ENCODE measurements around the gene H6PD.
A peak's percentile ranks its signal among the peaks of the same experiment; 100 is the strongest.
"Not testable (repeated sequence)": the region's sequence is repeated elsewhere in the genome, so short reads cannot be mapped to it uniquely, and the experiment has no call there.

Gene H6PD

DNA sequence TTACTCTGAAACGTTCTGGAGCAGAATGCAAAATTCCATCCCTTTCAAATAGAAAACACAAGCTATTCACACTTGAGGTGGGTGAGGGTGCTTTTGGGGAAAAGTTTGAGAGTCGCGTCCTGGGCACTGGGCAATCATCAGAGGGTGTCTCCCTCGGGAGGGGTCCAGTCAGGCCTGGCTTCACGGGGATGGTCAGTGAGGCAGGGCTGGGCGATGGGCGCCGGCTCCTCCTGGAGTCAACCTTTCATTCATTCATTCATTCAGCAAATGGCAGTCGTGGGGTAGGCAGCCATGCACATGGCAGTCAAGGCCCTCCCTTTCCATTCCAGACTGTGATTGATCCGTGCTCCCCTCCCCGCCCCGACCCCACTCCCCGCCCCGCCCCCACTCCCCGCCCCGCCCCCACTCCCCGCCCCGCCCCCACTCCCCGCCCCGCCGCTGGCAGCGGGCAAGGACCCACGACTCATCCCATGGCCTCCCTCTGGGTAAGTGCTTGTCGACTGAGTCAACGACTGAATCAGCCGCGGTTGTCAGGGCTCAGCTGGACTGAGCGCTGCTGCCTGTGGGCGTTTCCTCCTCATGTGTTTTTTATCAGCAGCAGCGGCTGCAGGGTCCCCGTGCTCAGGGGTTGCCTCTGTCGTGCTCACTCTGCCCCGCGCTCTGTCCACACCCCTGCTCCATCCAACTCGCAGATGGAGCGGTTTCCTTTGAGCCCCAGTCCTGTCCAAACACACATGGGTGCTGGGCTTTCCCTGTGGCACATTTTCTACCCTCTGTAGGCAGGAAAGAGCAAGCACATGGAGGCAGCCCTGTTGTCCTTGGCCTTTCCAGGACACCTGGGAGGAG, 45.7 kb downstream of the H6PD start:
- peak; percentile 84 for DNase-seq

DNA sequence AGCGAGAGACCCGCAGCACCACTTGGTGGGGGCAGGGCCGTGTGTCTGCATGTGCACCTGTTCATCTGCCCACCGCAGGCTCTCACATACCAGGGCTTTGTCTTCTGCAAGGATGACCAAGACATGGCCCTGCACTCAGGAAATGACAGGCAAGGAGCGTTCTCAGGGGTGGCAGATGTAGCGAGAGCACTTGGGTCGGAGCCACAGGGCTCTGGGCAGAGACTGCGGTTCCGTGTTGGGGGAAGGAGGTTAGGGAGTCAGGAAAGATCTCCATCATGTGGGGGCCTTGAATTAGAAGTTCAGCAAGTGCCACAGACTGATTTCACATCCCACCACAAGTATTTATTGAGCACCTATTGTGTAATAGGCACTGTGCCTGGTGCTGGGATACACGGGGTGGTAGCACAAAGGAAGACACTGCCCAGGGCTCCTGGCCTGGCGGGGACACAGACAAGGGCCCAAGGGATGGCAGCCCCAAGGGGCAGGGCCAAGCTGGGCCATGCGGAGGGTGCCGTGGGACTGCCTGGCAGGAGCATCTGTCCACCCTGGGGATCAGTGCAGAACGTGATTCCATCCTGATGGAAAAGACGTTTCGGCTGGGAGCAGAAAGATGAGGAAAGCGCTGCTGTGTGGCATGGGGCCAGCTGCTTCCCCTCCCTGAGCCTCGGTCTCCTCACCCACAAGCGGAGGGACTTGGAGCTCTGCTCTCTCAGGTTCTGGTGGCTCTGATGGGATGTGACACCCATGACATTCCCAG, 46.7 kb downstream of the H6PD start:
- no peak for DNase-seq

DNA sequence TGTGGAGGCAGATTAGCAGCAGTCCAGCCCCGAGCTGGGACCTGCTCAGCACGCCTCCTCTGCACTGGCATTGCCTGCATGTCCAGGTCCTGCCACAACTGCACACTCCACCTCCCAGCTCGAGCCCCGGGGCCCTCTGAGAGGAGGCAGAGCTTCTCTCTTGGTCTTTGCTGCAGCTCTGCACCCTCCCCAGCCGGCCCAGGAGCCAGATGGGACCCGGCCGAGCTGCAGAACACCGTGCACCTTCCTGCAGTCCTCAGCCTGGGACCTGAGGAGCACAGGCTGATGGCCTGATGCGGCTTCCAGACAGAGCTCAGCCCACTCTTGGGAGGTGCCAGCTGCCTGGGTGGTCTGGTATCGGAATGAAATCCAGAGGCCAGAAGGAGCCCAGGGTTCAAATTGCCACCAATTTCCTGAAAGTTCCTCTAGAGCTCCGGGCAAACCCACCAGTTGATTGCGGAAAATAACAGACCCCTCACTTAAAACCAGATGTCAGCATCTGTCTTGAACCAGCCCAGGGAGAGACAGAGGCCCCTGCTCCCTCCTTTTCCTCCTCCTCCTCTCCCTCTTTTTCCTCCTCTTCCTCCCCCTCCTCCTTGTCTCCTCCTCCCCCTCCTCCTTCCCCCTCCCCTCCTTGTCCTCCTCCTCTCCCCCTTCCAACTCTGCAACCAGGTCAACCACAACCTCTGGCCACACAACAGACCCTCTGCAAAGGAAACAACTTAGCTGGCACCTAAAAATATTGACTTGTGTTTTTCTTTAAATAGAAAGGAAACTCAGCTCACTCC, 47.5 kb downstream of the H6PD start:
- DNase-seq = no peak

DNA sequence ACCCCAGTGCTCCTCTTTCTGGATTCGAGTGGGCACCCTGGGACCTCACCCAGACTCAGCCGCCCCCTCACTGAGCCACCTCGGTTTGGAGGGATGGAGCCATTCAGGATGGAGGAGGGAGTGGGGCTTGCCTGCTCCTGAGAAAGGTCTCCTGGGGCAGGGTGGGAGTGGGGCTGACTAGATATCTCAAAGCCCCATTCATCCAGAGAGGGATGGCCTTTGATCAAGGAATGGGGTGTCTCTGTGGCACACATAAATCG, 48.1 kb downstream of the H6PD start:
- no peak for DNase-seq

DNA sequence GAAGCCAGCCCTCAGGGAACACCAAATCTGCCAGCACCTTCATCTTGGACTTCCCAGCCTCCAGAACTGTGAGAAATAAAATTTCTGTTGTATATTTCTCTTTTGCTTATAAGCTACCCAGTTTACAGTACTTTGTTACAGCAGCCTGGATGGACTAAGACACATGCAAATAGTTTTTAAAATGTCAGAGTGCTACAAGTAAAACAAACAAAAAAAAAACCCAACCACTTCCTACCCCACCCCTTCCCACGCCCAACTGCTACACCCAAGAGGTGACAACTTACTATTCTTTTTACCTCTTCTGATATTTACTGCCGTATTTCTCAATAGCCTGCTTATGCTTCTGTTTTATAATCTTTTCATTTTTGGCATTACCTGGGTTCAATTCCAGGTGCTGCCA, 49.5 kb downstream of the H6PD start:
- no peak for DNase-seq

DNA sequence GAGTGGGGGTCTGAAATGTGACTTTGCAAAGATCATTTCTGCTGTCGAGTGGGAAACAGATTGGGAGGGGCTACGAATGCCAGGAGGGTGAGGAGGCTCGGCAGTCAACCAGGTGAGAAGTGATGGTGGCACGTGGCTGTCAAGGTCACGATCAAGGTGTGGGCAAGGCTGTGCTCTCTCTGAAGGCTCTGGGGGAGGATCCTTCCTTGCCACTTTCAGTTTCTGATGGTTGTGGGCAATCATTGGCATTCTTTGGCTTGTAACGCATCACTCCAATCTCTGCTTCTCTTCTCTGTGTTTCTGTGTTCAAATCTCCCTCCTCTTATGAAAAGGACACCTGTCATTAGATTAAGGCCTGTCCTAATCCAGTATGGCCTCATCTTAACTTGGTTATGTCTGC, 52.0 kb downstream of the H6PD start:
- no peak for DNase-seq

DNA sequence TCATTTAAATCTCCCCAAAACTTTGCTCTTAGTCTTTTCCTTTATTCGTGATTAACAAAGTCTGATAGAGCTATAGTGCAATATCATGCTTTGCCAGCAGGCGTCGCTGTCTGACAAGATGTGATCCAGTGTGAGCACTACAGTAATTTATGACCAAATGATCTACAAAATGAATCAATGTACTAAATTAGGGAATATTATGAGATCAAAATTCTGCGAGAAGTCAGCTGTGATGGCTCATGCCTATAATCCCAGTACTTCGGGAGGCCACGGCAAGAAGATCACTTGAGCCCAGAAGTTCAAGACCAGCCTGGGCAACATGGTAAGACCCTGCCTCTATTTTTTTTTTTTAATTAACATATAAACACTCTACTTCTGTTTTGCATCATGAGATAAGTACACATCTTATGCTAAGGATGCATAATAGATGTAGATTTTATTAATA, 54.5 kb downstream of the H6PD start:
- DNase-seq = peak; percentile 99

DNA sequence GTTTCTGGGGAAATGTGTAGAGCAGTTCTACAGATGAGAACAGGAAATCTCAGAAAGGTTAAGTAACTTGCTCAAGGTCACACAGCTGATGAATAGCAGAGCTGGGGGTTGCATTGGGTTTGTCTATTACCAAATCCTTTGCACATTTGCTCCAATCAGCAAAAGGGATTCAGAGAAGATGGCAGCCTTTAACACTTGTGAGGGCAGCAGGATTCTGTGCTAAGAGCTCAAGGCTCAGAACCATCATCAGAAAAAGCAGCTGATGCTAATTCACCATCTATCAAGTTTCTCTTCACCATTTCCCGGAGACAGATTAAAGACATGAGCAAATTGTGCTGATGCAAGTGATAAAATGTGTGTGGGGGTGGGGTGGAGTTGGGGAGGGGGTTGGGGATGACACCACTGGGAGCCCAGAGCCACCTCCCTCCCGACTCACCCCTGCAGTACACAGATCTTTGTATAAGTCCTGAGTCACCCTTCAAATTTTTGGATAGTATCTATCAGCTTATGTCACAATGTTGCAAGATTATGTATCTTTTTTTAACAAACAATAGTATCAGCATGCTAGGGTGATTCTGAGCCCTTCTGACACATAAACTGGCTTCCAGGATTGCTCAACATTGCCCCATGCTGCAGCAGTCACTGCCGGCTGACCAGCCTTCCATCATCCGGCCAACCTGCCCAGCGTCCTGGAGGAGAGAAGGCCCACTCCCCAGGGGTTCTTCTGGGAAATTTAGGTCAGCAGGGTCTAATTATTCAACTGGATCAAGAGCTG, 55.3 kb downstream of the H6PD start:
- no peak for DNase-seq

DNA sequence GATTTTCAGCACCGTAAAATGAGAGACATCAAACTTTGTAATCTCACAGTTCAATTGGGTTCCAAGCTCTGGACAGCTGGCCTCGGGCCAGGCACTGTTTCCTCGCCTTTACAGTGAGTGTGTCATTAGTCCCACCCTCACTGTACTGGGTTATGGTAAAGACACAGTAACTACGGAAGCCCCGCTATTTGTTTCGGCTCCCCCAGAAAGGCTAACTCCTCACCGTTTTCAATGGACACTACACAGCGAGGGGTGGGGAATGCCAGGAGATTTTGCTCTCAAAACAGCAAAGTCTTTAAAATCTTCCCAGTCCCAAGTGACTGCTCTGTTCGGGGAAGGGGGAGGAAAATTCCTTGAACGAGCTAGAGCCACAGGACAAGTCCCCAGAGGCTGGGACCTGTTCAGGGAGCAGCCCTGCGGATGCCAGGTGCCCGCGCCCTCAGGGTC, 57.4 kb downstream of the H6PD start:
- DNase-seq = no peak

DNA sequence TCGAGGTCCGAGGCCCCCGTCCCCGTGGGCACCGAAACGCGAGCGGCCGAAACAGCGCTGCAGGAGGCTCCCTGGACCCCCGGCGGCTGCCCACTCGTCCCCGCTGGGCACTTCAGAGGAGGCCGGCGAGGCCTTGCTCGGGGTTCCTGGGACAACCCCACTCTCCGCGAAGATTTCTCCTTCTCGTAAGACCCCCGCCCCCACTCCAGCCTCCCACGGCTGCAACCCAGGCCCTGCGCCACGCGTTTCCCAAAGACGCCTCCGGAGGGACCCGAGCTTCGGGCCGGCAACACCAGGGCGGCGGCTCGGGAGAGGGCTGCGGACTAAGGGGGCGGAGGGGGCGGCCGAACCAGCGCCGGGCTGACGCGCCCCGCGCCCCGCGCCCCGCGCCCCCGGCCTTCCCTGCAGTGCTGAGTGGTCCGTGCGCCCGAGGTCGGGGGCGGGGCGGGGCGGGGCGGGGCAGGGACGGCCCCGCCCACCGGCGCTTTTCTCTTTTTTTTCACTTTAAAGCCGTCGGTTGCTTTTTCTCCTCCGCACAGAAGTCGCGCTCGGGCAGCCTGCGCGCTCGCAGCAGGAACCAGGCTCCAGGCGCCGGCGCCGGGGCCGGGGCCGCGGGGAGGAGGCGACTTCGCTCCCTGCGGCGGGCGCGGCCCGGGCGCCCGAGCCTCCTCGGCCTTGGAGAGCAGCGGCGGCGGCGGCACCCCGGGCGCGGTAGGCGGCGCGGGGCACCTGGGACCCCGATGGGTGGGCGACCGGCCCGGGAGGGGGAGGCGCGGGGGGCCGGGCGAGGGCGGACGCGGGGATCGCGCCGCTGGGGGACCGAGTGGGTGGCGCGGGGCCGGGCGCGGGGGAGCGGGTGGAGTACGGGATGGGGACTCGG, 58.0 kb downstream of the H6PD start, which contains the start of gene SPSB1:
SPSB1 (plus strand) TSS at position 534 of the 880 bp plus-strand sequence. CDS start 62,998 bp downstream, outside the sequence.
- DNase-seq = peak; percentile 82

DNA sequence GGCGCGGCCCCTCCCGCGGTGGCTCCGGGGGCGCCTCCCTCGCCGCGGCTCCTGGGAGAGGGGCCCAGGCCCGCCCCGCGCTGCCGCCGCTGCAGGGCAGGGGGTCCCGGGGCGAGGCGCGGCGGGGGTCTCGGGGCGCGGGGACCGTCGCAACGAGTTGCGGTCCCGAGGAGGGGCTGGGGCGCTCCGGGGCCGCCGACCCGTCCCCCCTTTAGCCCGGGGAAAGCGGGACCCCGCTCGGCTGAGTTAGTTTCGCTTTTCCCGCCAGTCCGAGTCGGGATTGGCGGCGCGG, 58.6 kb downstream of the H6PD start:
- no peak for DNase-seq

DNA sequence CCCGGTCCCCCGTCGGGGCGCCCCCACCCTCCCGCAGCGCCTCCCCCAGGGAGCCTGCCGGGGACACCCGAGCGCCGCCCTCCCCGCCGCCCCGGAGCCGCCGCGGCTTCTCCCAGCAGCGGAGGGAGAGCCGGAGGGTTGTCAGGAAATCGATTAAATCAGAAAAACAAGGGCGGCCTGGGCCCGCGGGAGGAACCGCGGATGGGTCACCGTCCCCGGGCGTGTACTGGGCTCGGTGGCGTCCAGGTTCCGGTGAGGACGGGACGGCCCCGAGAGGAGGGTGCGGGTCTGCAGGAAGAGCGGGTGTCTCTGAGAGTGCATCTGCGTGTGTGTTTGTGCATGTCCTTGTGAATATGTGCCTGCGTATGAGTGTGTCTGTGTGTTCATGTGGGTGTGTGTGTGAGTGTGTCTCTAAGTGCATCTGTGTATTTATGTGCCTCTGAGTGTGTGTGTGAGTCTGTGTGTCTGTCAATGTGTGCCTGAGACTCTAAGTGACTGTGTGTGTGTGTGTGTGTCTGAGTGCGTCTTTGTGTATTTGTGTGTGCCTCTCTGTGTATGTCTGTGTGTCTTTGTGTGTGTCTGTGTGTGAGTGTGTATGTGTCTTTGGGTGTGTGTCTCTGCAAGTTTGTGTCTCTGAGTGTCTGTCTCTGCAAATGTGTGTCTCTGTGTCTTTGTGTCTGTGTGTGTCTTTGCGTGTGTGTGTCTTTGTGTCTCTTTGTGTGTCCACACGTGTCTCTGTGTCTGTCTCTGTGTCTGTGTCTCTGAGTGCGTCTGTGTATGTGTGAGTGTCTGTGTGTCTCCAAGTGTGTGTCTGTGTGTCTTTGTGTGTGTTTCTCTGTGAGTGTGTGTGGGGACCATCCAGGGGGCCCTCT, 59.2 kb downstream of the H6PD start:
- peak; percentile 74 for DNase-seq

DNA sequence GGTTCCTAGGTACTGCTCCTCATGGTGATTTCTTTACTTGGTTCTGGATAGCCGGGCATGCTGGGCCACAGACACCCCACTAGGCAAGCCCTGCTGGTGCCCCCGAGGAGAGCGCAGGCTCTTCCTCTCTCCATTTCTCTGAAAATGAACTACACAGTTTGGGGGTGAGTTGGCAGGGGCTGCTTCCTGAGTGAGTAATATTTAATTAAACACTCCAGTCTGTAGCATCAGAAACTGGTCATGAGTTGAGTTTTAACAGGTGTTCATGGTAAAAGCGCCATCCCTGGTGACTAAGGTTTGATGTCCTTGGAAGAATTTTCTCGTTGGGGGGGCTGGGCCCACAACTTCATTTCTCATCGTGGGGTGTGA, 59.8 kb downstream of the H6PD start:
- DNase-seq = peak; percentile 69

DNA sequence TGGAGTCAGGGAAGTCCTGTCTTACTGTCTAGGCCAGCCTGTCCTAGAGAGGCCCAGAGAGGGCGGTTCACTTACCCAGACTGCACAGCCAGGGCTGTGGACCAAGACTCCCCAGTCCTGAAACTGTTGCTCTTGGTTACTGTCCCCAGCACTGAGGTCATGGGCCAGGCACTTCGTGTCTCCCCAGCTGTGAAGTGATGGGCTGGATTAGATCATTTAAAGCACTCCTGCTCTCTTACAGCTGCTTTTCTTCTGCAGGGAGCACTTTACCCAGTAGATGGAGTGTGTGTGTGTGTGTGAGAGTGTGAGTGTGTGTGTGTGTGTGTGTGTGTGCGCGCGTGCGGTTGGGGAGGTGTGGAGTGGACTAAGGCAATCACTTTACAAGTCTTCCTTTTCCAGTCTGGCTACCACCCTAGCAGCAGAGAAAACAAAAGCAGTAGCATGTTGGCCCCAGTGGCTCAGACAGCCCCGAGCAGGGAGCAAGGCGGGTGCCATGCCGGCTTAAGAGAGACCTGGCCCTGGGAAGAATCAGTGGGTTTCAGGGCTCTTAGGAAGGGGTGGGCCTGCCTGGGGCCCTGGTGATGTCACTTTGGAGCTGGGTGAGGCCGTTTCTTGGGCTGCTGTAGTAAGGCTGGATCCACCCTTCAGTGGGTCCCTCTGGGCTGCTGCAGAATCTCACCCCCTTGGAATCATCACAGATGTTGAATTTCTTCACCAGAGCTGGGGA, 60.5 kb downstream of the H6PD start:
- DNase-seq = no peak

DNA sequence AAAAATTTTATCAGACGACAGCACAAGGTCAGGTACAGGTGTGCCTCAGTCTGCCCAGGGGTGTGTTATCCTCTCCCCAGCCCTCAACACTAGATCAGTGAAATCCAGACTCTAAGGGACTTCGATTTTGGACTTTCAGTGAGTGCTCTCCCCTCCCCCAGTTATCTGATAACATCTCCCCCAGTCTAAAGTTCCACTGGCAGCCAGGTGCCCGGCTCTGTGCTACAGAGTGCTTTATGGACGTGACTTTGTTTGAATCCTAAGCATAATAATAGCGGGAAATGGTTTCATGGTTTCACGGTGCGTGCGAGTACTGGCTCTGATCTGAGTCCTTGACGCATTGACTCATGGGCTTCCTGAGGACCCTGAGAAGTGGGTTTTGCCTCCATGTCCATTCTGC, 61.3 kb downstream of the H6PD start:
- DNase-seq = no peak

DNA sequence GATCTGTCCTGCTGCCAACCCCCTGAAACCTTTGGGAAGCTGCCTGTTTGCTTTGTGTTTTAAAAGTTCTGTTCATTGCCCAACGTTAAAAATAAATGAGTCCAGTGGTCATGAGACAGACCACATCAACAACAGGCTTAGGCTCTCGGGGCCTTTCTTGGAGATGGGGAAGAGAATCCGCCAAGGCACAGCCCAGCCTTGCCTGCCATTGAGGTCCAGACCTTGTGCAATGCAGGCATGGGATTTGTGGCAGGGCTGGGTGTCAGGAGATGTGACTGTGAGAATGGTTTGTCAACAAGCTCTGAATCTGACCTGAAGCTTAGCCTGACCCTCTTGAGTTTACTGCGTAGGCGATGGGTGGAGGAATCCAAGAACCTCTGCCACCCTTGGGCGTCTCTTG, 62.3 kb downstream of the H6PD start:
- DNase-seq = no peak

DNA sequence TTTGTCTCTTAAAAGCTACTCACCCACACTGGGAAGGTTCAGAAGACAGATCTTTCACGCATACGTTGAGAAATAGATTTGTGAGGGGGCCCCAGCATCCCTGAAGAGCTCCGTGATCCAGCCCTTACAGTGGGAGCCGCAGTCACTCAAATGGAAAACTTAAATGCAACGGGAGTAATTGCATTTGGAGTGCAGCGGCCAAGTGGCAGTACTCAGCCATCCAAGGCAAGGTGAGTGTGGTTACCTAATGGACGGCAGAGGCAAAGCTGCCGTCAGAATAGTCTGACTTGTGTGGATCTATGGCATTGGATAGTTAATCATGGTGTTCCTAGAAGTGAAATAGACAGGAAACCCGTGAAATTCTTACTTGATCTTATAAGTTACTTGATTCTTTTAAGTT, 63.3 kb downstream of the H6PD start:
- DNase-seq = no peak

DNA sequence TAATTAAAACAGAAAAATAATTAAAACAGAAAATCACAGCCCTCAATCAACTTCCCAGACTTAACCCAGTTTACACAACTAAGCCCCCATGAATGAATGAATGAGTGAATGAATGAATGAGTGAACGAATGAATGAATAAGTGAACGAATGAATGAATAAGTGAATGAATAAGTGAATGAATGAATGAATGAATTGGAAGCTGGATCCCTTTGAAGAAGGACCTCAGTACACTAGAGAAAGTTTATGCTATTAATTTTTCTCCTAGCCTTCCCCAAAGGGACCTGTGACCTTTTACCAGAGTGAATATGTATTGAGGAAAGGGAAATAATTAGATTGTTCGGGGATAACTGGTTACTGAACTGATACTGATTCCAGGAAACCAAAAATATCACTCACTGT, 63.7 kb downstream of the H6PD start:
- DNase-seq = no peak

DNA sequence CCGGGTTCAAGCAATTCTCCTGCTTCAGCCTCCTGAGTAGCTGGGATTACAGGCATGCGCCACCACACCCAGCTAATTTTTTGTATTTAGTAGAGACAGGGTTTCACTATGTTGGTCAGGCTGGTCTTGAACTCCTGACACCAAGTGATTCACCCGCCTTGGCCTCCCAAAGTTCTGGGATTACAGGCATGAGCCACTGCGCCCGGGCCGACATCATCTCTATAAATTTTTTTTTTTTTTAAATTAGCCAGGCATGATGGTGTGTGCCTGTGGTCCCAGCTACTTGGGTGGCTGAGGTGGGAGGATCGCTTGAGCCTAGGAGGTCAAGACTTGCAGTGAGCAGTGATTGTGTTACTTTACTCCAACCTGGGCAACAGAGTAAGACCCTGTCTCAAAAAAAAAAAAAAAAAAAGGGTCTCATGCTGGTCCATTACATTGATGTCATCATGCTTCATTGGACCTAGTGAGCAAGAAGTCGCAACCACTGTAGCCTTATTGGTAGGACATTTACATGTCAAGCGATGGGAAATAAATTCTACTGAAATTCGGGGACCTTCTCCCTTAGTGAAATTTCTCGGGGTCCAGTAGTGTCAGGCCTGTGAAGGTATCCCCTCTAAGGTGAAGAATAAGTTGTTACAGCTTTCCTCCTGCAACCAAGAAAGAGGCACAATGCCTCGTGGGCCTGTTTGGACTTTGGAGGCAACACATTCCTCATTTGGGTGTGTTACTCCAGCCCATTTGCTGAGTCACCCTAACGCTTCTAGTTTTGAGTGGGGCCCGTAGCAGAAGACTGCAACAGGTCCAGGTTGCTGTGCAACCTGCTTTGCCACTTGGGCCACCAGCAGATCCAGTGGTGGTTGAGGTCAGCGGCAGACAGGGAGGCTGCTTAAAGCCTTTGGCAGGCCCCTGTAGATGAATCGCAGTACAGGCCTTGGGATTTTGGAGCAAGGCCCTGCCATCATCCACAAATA, 65.3 kb downstream of the H6PD start:
- not testable (repeated sequence) for DNase-seq

Measured in activated CD8-positive, alpha-beta memory T cell treated with anti-CD3 and anti-CD28 coated beads, Interleukin-2, amount 50 U/mL, for 48 hours (primary cell).